Hematopoietic multipotent progenitor cell treated with erythropoietin and hydrocortisone succinate and interleukin-3 and kit ligand, for 6 days (in vitro differentiated cells): ENCODE measurements around the gene ARHGEF4.

Experiments
- DNase-seq: peaks from one replicate; pipeline ENCODE4 v3.0.0-alpha.2; 2015

The ARHGEF4 gene

GRCh38 chr2:130920415-130921163 lies 83.9 kb downstream of the ARHGEF4 start:
- DNase-seq, result peak; percentile 68

GRCh38 chr2:130921164-130921476 lies 84.4 kb downstream of the ARHGEF4 start:
- DNase-seq, result no peak

- DNase-seq, result no peak
Observed at GRCh38 chr2:130922417-130922816, 85.7 kb downstream of the ARHGEF4 start.

GRCh38 chr2:130928385-130928784 lies 91.7 kb downstream of the ARHGEF4 start:
- no peak for DNase-seq

- no peak for DNase-seq
Observed at GRCh38 chr2:130930740-130931659, 94.3 kb downstream of the ARHGEF4 start.

GRCh38 chr2:130933501-130933900 lies 96.8 kb downstream of the ARHGEF4 start:
- no peak for DNase-seq

GRCh38 chr2:130936451-130936850 lies 99.7 kb downstream of the ARHGEF4 start:
- DNase-seq, result no peak

GRCh38 chr2:130947967-130948366 lies 111.3 kb downstream of the ARHGEF4 start:
- no peak for DNase-seq

GRCh38 chr2:130949954-130950353 lies 113.2 kb downstream of the ARHGEF4 start:
- DNase-seq, result no peak

- DNase-seq, result no peak
Observed at GRCh38 chr2:130951018-130951417, 114.3 kb downstream of the ARHGEF4 start.

- DNase-seq, result no peak
Observed at GRCh38 chr2:130954873-130955272, 118.2 kb downstream of the ARHGEF4 start.

- DNase-seq, result no peak
Observed at GRCh38 chr2:130957915-130958314, 121.2 kb downstream of the ARHGEF4 start.

- DNase-seq, result no peak
Observed at GRCh38 chr2:130963196-130963848, 126.6 kb downstream of the ARHGEF4 start.

- DNase-seq, result peak; percentile 40
Observed at GRCh38 chr2:130963849-130964793, 127.4 kb downstream of the ARHGEF4 start.

GRCh38 chr2:130964931-130965330 lies 128.2 kb downstream of the ARHGEF4 start:
- no peak for DNase-seq

- no peak for DNase-seq
Observed at GRCh38 chr2:130966149-130966774, 129.5 kb downstream of the ARHGEF4 start.

- DNase-seq, result no peak
Observed at GRCh38 chr2:130966775-130967490, 130.2 kb downstream of the ARHGEF4 start.

- DNase-seq, result no peak
Observed at GRCh38 chr2:130972410-130972809, 135.7 kb downstream of the ARHGEF4 start.

- no peak for DNase-seq
Observed at GRCh38 chr2:130975729-130976128, 139.0 kb downstream of the ARHGEF4 start.

GRCh38 chr2:130976591-130977237 lies 140.0 kb downstream of the ARHGEF4 start:
- DNase-seq, result no peak
